Activated CD8-positive, alpha-beta memory T cell treated with anti-CD3 and anti-CD28 coated beads, Interleukin-2, amount 50 U/mL, for 24 hours (primary cell): Measurements from ENCODE around the gene WDR70.
"Not testable (repeated sequence)": the region's sequence is repeated elsewhere in the genome, so short reads cannot be mapped to it uniquely, and the experiment has no call there.

Experiments used
- DNase-seq: peaks from one replicate; pipeline ENCODE4 v3.0.0-alpha.2; 2020; ENCODE audit errors: extremely low read depth

WDR70 gene

DNA sequence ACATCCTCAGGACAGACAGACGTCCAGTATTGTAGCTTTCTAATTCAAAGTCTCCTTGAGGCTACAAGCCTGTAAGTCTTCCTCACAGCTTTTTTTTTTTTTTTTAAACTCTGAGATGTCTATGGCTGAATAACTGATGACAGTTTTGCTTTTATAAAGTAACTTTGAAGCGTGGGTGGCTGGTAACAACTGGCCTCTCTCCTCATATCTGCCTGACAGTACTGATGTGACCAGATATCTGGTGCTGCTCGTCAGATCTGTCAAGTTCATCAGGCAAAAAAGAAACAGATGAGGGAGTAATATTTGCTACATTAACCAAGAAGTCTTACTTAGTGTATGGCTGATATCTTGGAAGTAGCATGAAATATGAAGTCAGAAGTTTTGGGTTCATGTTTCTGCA is 388.1 kb downstream of the WDR70 start:
- DNase-seq: no peak

DNA sequence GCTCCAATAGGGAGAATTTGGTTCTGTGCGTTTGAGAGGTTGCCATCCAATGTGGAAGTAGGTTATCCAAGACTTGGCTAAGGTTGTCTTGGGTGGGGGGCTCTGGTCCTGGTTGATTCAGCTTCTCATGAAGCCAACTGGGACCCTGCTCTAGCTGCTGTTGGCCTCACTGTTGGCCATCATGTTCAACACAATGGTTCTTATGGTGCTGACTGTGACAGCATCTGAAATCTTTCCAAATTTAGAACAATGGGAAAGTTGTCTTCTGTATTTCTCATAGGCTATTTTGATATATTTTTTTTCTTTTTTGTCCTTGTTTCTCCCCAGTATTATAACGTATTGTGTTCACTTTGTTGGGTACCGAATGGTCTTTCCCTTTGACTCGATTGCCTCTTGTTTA is 388.8 kb downstream of the WDR70 start:
- DNase-seq: no peak

DNA sequence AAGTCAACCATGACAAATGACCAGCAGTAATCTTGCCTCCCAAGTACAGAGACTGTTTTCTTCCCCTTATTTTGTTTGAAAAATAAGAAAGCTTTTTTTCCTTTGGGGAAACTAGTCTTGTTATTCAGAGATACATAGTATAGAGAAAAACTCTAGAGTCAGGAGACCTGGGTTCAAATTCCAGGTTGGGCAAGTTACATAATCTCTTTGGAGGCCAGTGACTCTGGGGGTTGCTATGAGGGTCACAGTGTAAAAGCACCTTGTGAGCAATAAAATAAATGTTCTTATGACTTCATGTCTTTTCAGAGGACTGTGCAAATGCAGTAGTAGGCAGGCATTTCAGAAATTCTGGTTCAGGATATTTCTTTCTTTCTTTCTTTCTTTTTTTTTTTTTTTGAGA is 389.3 kb downstream of the WDR70 start:
- no peak for DNase-seq

DNA sequence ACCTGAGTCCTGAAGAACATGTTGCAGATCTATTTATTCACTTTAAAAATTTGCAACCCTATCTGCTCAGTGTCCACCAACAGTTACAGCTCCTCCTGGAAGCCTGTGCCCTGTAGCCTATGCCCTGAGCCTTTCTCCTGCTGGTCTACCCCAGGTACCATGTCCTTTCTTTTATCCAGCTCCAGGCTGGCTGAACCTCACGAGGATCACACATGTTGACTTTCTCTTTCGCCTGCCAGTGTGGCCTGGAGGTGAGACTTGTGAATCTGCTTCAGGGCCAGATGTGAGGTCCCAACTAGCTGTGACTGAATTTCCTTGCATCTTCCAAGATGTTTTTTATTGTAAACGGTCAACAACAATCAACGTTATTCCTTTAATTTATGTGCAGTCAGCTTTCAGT is 390.0 kb downstream of the WDR70 start:
- no peak for DNase-seq

DNA sequence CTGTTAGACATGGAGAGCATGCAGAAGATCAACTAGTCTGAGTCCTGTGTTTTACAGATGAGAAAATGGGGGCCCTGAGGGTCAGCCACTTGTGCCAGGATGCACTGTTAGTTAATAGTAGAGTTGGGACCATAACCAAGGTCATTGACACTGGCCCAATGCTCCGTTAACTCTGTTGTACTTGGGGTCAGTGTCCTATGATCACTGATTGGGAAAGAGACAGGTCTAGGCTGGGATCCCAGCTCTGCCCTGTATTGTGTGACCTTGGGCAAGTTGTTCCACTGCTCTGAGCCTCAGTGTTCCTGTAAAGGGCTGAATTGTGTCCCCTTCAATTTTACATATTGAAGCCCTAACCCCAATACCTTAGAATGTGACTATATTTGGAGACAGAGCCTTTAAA is 390.7 kb downstream of the WDR70 start:
- no peak for DNase-seq

DNA sequence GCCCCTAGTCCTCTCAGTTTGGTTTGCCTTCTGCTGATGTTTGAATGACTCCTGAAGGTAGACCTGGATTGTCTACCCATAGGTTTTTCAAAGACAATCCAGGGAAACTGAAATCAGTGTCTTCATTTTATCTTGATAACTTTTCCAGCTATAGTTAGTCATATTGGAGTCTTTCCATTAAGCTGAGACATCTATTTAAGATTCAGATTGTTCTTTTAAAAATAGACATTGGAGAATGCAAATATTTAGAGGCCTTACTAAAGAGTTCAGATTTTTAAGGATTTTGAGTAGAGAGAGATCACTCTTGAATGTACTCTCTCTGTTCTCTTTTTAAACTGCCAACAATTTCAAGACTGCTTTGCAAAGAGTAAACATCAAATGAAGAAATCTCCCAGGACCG is 391.7 kb downstream of the WDR70 start:
- DNase-seq: no peak

DNA sequence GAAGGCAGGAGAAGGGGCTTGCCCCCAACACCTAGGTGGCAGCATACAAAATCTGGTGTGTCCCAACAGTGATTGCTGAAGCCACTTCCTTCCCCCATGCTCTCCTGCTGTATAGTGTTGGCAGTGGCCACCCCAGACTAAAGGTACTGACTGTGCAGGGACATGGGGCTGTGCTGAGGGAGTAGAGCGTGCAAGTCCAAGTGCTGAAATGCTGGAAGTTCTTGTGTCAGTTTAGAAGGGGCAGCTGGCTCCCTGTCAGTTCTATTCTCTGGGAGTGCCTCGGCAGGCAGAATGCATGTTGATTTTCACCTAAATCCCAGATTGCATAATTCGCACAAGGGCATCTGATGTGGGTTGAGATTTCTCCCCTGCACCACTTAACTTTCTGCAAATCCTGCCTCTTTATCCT is 392.1 kb downstream of the WDR70 start:
- DNase-seq: no peak

DNA sequence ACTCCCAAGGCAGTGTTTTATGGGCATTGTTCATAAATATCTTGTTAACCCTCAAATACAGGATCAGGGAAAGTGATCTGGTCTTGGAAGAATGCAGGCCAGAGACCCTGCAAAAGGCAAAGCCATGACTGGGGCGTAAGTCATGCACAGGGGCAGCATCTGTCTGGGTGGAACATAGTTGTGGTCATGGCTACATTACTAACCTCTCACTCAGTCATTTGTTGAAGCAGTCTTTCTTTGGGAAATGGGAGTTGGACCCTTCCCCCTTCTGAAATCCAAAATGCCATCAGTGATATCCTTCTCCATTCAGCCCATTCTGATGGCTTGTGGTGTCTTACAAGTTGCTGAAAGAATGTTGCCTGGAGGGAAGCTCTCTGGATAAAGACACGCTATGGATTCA is 392.6 kb downstream of the WDR70 start:
- DNase-seq: no peak

DNA sequence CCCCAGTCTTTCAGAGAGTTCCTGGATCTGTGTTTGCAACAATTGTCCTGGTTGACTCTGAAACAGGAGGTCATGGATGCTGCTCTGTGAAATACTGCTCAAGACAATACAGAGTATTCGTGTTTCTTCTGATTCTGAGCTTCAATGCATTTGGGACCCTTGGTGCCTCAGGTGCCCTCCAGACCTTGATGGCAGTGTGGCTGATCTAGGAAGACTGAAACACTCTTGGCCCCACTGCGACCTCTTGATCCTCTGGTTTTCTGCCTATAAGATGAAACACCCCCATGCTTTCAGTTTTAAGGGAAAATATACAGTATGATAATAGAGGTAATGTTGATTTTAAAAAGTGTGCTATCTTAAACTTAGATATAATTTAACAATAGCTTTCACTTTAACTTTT is 393.1 kb downstream of the WDR70 start:
- no peak for DNase-seq

DNA sequence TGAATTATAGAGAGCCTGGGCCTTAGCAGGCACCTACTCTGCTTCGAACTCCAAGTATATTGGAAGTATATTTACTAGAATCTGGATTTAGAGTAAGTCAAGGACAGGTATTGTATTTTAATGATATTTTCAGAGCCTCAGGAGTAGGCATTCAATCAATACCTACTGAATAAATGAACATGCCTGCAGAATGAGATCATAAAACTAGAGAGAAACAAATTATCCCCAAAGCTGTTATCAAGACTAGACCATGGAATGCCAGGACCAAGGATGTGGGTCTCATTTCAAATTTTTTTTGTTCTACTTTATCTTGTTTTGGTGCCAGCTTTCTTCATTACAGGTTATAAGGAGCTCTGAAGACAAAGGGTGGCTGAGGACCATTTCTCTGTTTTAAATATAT is 394.7 kb downstream of the WDR70 start:
- no peak for DNase-seq

DNA sequence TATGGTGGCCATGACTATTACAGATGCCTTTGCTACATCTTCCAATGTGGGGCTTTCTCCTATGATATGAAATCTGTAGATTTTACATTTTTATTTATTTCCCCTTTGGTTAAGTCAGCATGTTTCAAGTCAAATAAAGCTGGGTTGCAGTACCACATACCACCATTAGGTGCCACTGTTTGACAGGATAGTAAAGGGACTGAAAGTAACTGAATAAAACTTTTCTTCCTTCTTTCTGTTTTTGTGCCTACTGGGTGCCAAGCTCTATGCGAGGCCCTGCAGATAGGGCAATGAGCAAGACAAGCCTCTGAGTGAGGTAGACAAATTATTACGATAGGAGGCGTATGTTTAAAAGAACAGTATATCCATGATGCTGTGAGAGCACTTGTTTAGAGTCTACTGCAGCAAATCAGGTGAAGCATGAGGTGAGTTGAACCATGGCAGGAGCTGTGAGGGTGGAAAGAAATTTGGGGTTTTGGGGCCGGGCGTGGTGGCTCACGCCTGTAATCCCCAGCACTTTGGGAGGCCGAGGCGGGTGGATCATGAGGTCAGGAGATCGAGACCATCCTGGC is 395.9 kb downstream of the WDR70 start:
- no peak for DNase-seq

DNA sequence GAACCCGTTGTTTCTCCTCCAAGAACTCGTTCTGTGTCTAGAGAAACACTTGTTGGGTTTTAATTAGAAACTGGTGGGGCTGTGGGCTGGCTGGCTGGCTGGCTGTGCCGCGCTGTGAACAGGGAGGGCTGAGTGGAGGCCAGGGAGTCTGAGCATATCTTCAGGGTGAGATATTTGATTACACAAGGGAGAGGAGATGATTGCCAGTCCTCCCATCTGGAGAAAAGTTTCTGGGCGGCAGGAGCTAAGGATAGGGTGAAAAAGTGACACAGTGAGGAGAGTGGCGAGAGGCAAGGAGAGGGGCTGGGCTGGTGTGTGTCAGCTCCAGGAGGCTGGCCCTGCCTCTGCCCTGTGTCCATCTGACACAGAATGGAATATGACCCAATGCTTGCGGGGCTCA is 397.7 kb downstream of the WDR70 start:
- no peak for DNase-seq

DNA sequence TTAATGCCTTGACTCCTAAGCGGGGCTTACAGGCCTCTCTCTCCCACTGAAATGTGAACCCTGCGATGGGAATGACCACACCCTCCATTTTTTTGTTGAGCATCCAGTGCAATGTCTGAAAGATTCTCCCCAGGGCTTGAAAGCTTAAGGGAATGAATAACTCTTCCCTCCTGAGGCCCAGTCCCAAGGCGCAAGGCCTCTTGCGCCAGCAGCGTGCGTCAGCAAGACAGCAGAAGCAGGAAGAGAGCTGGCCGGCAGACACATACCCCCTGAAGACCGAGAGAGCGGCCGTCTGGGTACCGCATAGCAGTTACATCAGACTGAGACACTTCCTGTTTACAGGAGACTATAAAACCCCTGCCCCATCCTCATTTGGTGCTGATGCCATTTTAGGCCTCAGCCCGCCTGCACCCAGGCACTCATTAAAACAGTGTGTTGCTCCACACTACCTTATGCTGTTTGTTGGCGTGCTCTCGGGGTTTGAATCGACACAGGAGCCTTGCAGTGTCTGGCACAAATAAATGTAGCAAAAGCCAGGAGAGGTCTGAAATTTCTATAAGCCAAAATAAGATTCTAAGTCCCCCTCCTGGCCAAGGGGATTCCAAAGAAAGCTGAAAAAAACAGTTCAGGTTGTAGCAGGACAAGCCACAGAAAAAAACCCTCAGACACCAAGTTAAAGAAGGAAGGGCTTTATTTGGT is 398.5 kb downstream of the WDR70 start:
- no peak for DNase-seq

DNA sequence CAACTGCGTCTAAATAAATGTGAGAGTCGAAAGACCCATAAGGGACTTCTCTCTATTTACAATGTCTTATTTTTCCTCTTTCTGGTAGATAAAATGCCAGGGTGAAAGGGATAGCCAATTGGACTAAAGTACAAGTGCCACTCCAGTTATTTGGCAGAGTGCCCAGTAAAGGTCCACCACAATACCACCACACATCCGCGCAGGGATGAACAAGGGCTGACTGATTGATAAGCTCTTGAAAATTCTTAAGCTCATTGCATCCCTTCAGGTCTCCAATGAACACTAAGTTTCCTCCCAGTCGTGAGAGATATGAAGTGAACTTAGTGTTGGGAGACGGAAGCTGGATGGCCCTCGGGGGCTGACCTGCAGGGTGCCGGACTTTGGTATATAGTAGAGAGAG is 402.3 kb downstream of the WDR70 start:
- not testable (repeated sequence) for DNase-seq

DNA sequence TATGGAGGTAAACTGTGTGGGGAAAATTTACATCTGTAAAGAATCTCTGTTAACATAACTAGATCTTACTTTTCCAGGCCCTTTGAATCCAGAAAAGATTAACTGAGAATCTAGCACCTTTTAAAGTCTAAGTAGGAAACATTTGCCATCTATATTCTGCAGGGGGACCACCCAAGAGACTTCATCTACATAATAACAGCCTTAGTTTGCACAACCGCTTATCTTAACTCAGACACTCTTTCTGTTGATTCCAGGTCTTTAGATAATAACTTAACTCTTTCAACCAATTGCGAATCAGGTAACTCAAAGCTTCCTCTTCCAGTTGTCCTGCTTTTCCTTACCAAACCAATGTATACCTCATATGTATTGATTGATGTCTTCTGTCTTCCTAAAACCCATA is 407.3 kb downstream of the WDR70 start:
- no peak for DNase-seq

DNA sequence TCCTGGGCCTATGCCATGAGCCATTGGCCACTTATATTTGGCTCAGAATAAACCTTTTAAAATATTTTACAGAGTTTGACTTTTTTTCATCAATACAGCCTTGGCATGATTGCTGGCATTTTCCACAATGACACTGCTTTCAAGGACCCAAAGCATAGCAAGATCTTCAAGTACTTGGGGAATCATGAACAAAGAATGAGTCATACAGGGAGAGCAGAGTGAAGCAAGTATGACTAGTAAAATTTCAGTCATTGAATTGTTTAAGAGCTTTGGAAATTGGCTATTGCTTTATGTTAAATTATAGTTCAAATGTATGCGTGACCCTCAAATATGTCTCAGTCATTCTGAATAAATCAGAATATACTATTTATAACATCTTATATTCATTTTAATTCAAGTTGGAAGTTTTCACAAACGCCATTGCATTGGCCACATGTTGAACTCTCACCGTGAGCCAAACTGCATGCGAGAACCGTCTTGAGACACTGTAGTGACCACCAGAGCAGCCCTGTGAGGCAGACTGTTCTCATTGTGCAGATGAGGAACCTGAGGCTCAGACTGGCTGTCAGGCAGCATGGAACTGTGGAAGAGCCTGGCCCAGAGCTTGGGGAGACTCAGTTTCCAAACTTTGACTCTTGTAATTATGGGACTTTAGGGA is 407.9 kb downstream of the WDR70 start:
- DNase-seq: no peak

DNA sequence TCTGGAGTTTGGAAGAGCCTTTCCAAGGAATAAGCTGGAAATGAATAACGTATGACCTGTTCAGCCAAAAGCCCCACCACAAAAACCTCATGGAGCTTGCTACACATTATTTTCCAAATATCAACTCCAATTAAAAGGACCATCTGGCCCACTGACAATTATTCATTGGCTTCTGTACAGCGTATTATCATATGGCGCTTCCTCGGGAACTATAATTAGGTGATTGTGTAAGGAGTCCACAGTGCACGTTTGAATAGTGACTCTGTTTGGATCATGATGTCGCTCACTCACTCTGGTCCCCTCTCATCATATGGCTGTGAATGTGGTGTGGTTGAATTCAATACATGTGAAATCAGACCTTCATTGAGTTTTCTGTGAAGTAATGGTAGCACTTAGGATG is 408.6 kb downstream of the WDR70 start:
- DNase-seq: no peak

DNA sequence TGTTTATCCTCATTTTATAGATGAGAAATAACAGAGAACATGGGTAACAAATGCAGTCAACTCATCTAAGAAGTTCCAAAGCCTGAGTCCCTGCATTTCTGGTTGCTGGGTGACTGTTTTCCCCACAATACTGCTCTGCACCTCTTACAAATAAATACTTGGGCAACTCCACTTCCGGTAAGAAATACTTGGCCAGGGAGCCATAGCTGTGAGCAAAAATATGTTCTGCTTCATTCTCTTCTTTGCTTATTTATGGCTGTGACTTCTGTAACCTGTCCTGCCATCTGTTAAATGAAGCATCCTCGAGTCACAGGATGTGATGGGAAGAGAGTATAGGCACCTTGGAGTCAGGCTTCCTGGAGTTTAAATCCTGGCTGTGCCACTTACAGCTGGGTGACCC is 410.9 kb downstream of the WDR70 start:
- no peak for DNase-seq

DNA sequence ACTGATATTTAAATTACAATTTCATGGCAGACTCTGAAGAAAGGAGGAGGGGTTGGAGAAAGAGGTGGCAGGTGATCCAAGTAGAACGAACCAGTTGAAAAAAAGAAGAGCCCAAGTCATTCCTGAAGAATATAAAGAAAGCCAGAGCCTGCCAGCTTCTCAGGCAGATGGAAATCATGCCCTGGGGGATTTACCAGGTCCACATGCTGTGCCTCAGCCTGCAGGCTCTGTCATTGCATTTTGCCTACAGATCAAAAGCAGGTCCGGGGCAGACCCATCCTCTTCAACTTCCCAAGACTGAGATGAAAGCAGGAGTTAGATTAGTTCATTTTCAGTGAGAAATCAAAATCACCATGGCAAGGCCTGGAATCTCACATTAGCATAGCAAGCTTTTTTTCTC is 412.2 kb downstream of the WDR70 start:
- no peak for DNase-seq

DNA sequence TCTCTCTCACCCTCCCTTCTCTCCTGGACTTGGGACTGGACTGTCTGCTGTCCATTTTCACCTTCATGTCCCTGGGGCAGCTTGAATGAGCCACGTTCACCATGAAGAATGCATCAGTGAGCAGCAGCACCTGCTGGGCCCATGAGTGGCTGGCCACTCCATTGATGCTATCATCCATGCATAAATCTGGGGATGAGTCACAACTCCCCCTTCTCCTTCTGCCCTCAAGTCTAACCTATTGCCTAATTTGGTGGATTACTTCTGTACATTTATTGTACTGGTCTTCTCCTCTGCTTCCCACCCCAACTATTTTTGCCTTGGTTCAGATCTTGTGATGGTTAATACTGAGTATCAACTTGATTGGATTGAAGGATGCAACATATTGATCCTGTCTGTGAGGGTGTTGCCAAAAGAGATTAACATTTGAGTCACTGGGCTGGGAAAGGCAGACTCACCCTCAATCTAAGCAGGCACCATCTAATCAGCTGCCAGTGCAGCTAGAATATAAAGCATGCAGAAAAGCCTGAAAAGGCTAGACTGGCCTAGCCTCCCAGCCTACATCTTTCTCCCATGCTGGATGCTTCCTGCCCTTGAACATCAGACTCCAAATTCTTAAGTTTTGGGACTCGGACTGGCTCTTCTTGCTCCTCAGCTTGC is 414.0 kb downstream of the WDR70 start:
- DNase-seq: no peak

DNA sequence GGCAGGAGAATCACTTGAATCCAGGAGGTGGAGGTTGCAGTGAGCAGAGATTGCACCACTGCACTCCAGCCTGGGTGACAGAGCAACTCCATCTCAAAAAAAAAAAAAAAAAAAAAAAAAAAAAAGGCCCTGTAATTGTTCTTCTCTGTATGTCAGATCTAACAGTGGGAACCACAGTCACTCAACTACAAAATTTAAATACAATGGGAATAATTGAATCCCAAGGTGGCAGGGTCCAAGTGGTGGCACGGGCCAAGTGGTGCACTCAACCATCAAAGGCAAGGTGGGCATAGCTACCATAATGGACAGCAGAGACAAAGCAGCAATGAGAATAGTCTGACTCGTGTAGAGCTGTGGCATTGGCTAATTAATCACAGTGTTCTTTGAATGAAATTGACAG is 416.2 kb downstream of the WDR70 start:
- not testable (repeated sequence) for DNase-seq

DNA sequence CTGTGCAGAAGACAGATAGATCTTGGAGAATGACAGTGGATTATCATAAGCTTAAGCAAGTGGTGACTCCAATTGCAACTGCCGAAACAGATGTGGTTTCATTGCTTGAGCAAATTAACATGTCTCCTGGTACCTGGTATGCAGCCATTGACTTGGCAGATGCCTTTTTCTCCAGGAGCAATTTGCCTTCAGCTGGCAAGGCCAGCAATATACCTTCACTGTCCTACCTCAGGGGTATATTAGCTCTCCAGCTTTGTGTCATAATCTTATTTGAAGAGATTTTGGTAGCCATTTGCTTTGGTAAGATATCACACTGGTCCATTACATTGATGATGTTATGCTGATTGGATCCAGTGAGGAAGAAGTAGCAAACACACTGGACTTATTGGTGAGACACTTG is 417.3 kb downstream of the WDR70 start:
- DNase-seq: not testable (repeated sequence)

DNA sequence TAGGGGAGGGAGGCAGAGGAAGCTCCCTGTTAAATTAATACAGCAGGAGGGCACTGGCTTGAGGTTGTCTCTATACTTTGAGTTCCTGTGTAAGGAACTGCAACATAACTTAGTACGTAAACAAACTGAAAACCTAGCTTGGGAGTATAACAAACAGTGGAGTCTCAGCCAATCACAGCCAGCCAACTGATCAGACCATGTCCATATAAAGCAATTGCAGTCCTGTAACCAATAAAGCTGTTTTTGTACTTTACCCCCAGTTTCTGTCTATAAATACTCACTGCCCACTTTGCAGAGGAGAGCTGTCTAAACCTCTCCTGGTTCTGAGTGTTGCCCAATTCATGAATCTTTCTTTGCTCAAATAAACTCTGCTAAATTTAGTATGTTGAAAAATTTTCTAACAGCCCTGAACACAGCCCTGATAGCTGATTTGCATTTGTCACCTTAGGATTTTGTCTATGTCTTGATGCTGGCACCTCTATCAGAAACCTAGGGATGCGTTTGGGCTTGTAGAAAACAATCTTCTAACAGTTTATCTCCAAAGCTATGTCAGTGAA is 420.8 kb downstream of the WDR70 start:
- no peak for DNase-seq
